ENCODE results near the gene CPNE1. TPM values are rescaled to one million over a fixed set of nuclear protein-coding genes. Genes with fewer than 3 reads are reported as not detected.

CPNE1 gene
- total RNA-seq, 2 experiments from 2014 or later, result 308 to 324 TPM

DNA sequence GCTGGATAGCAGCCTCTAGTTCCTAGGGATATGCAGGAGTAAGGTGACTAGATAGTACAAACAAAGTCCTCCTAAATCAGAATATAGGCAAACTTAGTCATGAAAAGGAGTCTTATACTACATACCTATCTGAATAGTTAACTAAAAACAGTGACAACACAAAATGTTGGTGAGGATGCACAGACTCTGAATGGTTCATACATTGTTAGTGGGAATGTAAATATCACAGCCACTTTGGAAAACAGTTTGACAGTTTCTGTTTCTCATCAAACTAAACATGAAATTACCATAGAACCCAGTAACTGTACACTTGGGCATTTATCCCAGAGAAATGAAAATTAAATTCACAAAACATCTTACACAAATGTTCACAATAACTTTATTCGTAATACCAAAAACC lies 17.3 kb upstream of the CPNE1 start:
- Mint-ChIP-seq H3K4me1 (ENCODE audit: low read depth) (no peaks in the 10 kb centered on the region), H3K4me3 (no peak overlapping the region), H3K36me3 (ENCODE audit: low read depth) (peaks cover 3% of the 10 kb centered on the region), H3K27me3 (no peaks in the 10 kb centered on the region), H3K9me3 (no peaks in the 10 kb centered on the region), H3K27ac (no peak overlapping the region)
- ChIA-PET POLR2A (no interaction called here), CTCF (no interaction called here)
- no peak for ATAC-seq
- DNase-seq, result no peak
- TF ChIP-seq, protein P1, sequence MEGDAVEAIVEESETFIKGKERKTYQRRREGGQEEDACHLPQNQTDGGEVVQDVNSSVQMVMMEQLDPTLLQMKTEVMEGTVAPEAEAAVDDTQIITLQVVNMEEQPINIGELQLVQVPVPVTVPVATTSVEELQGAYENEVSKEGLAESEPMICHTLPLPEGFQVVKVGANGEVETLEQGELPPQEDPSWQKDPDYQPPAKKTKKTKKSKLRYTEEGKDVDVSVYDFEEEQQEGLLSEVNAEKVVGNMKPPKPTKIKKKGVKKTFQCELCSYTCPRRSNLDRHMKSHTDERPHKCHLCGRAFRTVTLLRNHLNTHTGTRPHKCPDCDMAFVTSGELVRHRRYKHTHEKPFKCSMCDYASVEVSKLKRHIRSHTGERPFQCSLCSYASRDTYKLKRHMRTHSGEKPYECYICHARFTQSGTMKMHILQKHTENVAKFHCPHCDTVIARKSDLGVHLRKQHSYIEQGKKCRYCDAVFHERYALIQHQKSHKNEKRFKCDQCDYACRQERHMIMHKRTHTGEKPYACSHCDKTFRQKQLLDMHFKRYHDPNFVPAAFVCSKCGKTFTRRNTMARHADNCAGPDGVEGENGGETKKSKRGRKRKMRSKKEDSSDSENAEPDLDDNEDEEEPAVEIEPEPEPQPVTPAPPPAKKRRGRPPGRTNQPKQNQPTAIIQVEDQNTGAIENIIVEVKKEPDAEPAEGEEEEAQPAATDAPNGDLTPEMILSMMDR (IDR thresholded peaks at IDR 0.05), result no peak
- intact Hi-C loops (cut with micrococcal nuclease), result no loop called here

DNA sequence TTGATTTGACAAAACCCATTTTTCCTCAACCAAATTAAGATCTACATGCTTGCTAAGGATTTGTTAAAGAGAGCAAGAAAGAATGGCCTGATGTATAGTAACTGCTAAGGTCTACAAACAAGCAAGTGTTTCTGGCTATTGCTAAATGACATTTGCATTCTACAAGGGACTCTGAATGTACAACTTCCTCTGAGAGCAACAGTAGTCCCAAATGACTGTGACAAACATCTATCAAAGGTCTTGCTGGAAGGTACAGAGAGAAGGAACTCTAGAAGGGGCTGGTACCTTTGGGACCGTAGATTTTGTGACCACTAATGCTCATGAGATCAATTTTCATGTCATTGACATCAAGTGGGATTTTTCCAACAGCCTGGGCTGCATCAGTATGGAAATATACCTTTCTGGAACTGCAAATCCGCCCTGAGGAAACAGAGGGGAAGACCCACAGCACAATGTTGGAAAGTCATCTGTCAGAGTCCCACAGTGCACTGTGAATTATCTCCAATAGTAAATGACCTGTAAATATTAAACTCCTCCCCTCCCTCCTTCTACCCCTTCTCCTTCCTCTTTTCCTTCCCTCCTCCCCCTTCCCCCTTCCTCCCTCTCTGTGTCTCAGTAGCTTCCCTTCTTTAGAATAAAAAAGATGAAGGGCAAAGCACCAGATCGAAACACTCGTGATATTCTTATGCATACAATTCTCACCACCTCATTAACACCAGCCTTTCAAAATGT lies 15.9 kb upstream of the CPNE1 start:
- DNase-seq (no peak), ATAC-seq (no peak)
- intact Hi-C loops (cut with micrococcal nuclease), result no loop called here
- H3K9me3 Mint-ChIP-seq, result no peaks in the 10 kb centered on the region
- TF ChIP-seq, protein P1 (IDR thresholded peaks at IDR 0.05), result no peak
- H3K36me3 Mint-ChIP-seq (ENCODE audit: low read depth), result peaks cover 5% of the 10 kb centered on the region
- H3K27me3 Mint-ChIP-seq, result no peaks in the 10 kb centered on the region
- H3K4me1 Mint-ChIP-seq (ENCODE audit: low read depth), result no peaks in the 10 kb centered on the region
- POLR2A ChIA-PET, result interaction anchor here (0.7 to 1.9 kb wide), 3 partner anchors 11 to 23 kb away, joined by 3 to 5 read pairs (median 3); partner anchors contain the start of gene ROMO1
- H3K4me3 Mint-ChIP-seq, result no peak overlapping the region
- no peak overlapping the region for H3K27ac Mint-ChIP-seq
- CTCF ChIA-PET, result no interaction called here

DNA sequence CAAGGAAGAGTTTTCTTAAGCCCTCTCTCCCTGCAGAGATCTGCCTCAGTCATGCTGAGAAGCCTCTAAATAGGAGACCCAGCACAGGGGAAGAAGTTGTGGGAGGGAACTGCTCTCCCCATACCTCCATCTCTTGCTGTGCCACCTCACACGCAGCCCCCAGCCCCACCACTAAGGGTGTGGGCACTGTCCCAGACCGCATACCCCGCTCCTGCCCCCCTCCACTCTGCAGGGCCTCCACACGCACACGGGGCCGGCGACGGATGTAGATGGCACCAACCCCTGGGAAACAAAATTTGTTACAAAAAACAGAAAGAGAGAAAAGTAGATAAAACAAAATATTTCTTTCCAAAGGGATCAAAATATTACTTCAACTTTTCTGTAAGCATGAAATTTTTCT lies 10.2 kb upstream of the CPNE1 start:
- H3K4me3 Mint-ChIP-seq, result no peak overlapping the region
- no peak for DNase-seq
- peaks cover 27% of the 10 kb centered on the region for H3K36me3 Mint-ChIP-seq (ENCODE audit: low read depth)
- no peaks in the 10 kb centered on the region for H3K4me1 Mint-ChIP-seq (ENCODE audit: low read depth)
- no peaks in the 10 kb centered on the region for H3K27me3 Mint-ChIP-seq
- POLR2A ChIA-PET, result interaction anchor here (0.7 to 3.6 kb wide), 2 partner anchors 10 to 28 kb away, joined by 3 to 20 read pairs; partner anchors contain the start of genes CPNE1 and RBM12
- no peak for ATAC-seq
- no peak overlapping the region for H3K27ac Mint-ChIP-seq
- intact Hi-C loops (cut with micrococcal nuclease), result no loop called here
- H3K9me3 Mint-ChIP-seq, result no peaks in the 10 kb centered on the region
- TF ChIP-seq, protein P1 (IDR thresholded peaks at IDR 0.05), result no peak
- CTCF ChIA-PET, result interaction anchor here (0.9 kb wide), 1 partner anchor 9 kb away, joined by 3 read pairs; no protein-coding TSS in a partner anchor

DNA sequence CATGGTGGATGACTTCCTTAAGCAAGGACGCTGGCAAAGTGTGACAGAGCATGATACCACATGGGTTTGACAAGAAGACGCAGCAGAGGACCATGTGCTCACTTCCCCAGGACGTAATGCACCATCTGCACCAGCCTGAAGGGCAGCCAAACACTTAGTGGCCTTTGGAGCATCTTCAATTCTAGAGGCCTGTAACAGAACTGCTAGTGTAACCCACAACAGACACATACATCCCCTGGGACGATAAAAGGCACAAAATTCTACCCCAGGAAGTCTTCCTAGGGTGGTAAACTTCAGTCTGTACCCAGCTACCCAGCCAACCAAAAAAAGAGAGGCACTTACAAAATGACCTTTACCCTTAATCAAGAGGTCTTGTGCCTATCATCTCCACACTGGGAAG lies 9.2 kb upstream of the CPNE1 start:
- ATAC-seq (no peak), DNase-seq (no peak)
- no peak overlapping the region for H3K27ac Mint-ChIP-seq
- no peak overlapping the region for H3K4me3 Mint-ChIP-seq
- no peaks in the 10 kb centered on the region for H3K27me3 Mint-ChIP-seq
- CTCF ChIA-PET, result no interaction called here
- intact Hi-C loops (cut with micrococcal nuclease), result no loop called here
- POLR2A ChIA-PET, result interaction anchor here (0.9 to 3.6 kb wide), 3 partner anchors 9 to 74 kb away, joined by 3 to 20 read pairs (median 3); partner anchors contain the start of genes CPNE1, RBM12 and SPAG4
- peaks cover 30% of the 10 kb centered on the region for H3K36me3 Mint-ChIP-seq (ENCODE audit: low read depth)
- no peaks in the 10 kb centered on the region for H3K9me3 Mint-ChIP-seq
- TF ChIP-seq, protein P1 (IDR thresholded peaks at IDR 0.05), result no peak
- no peaks in the 10 kb centered on the region for H3K4me1 Mint-ChIP-seq (ENCODE audit: low read depth)

DNA sequence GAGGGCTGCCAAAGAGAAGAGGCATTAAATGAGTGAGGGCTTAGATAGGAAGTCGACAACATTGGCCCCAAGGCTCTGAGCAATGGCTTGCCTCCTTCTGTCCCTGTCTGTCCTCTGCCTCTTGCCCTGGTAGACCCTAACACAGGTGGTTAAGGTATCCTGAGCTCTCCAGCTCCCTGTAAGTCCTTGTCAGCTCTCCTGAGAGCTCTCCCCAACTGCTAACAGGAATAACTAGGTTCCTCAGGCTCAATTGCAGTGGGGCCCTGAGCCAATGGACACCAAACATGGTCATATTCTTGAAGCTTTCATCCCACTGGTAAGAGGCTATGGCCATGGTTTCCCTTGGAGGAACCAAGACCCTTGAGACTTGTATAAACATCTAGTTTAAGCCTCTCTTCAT lies 5.0 kb upstream of the CPNE1 start:
- H3K36me3 Mint-ChIP-seq (ENCODE audit: low read depth), result peaks cover 35% of the 10 kb centered on the region
- no peaks in the 10 kb centered on the region for H3K27me3 Mint-ChIP-seq
- DNase-seq (no peak), ATAC-seq (no peak)
- no peaks in the 10 kb centered on the region for H3K9me3 Mint-ChIP-seq
- no peak overlapping the region for H3K27ac Mint-ChIP-seq
- ChIA-PET POLR2A (interaction anchor here (0.6 to 1.9 kb wide), 7 partner anchors 8 to 196 kb away, joined by 3 to 7 read pairs (median 4); no protein-coding TSS in a partner anchor), CTCF (interaction anchor here (2.9 kb wide), 1 partner anchor 51 kb away, joined by 8 read pairs; no protein-coding TSS in a partner anchor)
- TF ChIP-seq, protein P1 (IDR thresholded peaks at IDR 0.05), result no peak
- intact Hi-C loops (cut with micrococcal nuclease), result no loop called here
- H3K4me3 Mint-ChIP-seq, result no peak overlapping the region
- peaks cover 3% of the 10 kb centered on the region for H3K4me1 Mint-ChIP-seq (ENCODE audit: low read depth)

Data from activated CD8-positive, alpha-beta T cell treated with anti-CD3 and anti-CD28 coated beads for 36 hours (primary cell).